ENCODE results near the gene CYTH1.

- no peak for TF ChIP-seq CTCF (IDR thresholded peaks at IDR 0.05)
- TF ChIP-seq EP300 (IDR thresholded peaks at IDR 0.05; ENCODE audit: low read depth): no peak
- no peak for TF ChIP-seq POLR2AphosphoS5 (IDR thresholded peaks at IDR 0.05)
- no peak for TF ChIP-seq POLR2A (IDR thresholded peaks at IDR 0.05)
Measured at GRCh38 chr17:78738698-78739097, 43.4 kb downstream of the CYTH1 start.
